HEK293 (cell line): ENCODE measurements around the gene PKLR.

Experiments
- GLI2 ChIP-seq: fragments of 450-650 bp; formaldehyde crosslinking; IDR thresholded peaks from 2 replicates; pipeline ENCODE4; 2017; ENCODE audit warnings: missing biosample characterization, missing genetic modification characterization, low read depth, borderline replicate concordance
- KLF1 ChIP-seq: fragments of 450-650 bp; formaldehyde crosslinking; IDR thresholded peaks from 2 replicates; pipeline ENCODE4 v1.5.1; 2016; ENCODE audit warnings: missing biosample characterization, missing genetic modification characterization
- MZF1 ChIP-seq: fragments of 450-650 bp; formaldehyde crosslinking; IDR thresholded peaks from 2 replicates; pipeline ENCODE4 v1.5.1; 2017; ENCODE audit warnings: missing biosample characterization, missing genetic modification characterization, borderline replicate concordance
- OVOL3 ChIP-seq: fragments of 450-650 bp; formaldehyde crosslinking; IDR thresholded peaks from 2 replicates; pipeline ENCODE4 v1.5.1; 2016; ENCODE audit warnings: missing biosample characterization, missing genetic modification characterization
- SP2 ChIP-seq: fragments of 450-650 bp; formaldehyde crosslinking; IDR thresholded peaks from 2 replicates; pipeline ENCODE4 v1.5.1; 2016; ENCODE audit warnings: missing biosample characterization, missing genetic modification characterization
- TRIM28 ChIP-seq: IDR thresholded peaks from 2 replicates; pipeline ENCODE4 v1.6.1; 2011; ENCODE audit warnings: low read length, control low read depth, borderline replicate concordance
- ZBTB48 ChIP-seq: fragments of 450-650 bp; formaldehyde crosslinking; IDR thresholded peaks from 2 replicates; pipeline ENCODE4 v1.5.1; 2016; ENCODE audit warnings: missing biosample characterization, missing genetic modification characterization
- ZBTB8A ChIP-seq: fragments of 450-650 bp; formaldehyde crosslinking; IDR thresholded peaks from 2 replicates; pipeline ENCODE4 v1.5.1; 2016; ENCODE audit warnings: missing biosample characterization, missing genetic modification characterization
- ZFHX2 ChIP-seq: fragments of 450-650 bp; formaldehyde crosslinking; conservative IDR thresholded peaks from 2 replicates; pipeline ENCODE4 v1.5.1; 2016; ENCODE audit warnings: missing biosample characterization, missing genetic modification characterization
- ZNF169 ChIP-seq: fragments of 450-650 bp; formaldehyde crosslinking; IDR thresholded peaks from 2 replicates; pipeline ENCODE4 v1.5.1; 2016; ENCODE audit warnings: missing biosample characterization, missing genetic modification characterization
- ZNF211 ChIP-seq: fragments of 450-650 bp; formaldehyde crosslinking; IDR thresholded peaks from 2 replicates; pipeline ENCODE4 v1.5.1; 2016; ENCODE audit warnings: low read depth, missing biosample characterization, missing genetic modification characterization
- ZNF266 ChIP-seq: fragments of 450-650 bp; formaldehyde crosslinking; IDR thresholded peaks from 2 replicates; pipeline ENCODE4 v1.5.1; 2016; ENCODE audit warnings: missing biosample characterization, missing genetic modification characterization, low read depth
- ZNF302 ChIP-seq: fragments of 450-650 bp; formaldehyde crosslinking; IDR thresholded peaks from 2 replicates; pipeline ENCODE4 v1.5.1; 2016; ENCODE audit warnings: missing biosample characterization, missing genetic modification characterization, low read depth
- ZNF391 ChIP-seq: fragments of 450-650 bp; formaldehyde crosslinking; IDR thresholded peaks from 2 replicates; pipeline ENCODE4 v1.5.1; 2016; ENCODE audit warnings: low read depth, missing biosample characterization, missing genetic modification characterization, borderline replicate concordance
- ZNF670 ChIP-seq: fragments of 450-650 bp; formaldehyde crosslinking; IDR thresholded peaks from 2 replicates; pipeline ENCODE4 v1.5.1; 2016; ENCODE audit warnings: missing biosample characterization, missing genetic modification characterization, low read depth
- ZNF76 ChIP-seq: fragments of 450-650 bp; formaldehyde crosslinking; IDR thresholded peaks from 2 replicates; pipeline ENCODE4; 2016; ENCODE audit warnings: low read depth, missing biosample characterization, missing genetic modification characterization, borderline replicate concordance
- ZNF791 ChIP-seq: fragments of 450-650 bp; formaldehyde crosslinking; IDR thresholded peaks from 2 replicates; pipeline ENCODE4 v1.5.1; 2016; ENCODE audit warnings: missing biosample characterization, missing genetic modification characterization
- ZNF792 ChIP-seq: fragments of 450-650 bp; formaldehyde crosslinking; IDR thresholded peaks from 2 replicates; pipeline ENCODE4 v1.5.1; 2016; ENCODE audit warnings: missing biosample characterization, missing genetic modification characterization
- ZSCAN16 ChIP-seq: fragments of 450-650 bp; formaldehyde crosslinking; IDR thresholded peaks from 2 replicates; pipeline ENCODE4 v1.5.1; 2016; ENCODE audit warnings: missing biosample characterization, missing genetic modification characterization
- TF ChIP-seq, protein P1 (sequence below): fragments of 450-650 bp; formaldehyde crosslinking; IDR thresholded peaks from 2 replicates; pipeline ENCODE4 v1.5.1; 2016; ENCODE audit warnings: missing biosample characterization, missing genetic modification characterization
- TF ChIP-seq, protein P2 (sequence below): fragments of 450-650 bp; formaldehyde crosslinking; IDR thresholded peaks from 2 replicates; pipeline ENCODE4 v1.5.1; 2016; ENCODE audit warnings: missing biosample characterization, missing genetic modification characterization
- TF ChIP-seq, protein P3 (sequence below): fragments of 450-650 bp; formaldehyde crosslinking; IDR thresholded peaks from 2 replicates; pipeline ENCODE4 v1.5.1; 2016; ENCODE audit warnings: missing biosample characterization, missing genetic modification characterization
- TF ChIP-seq, protein P4 (sequence below): fragments of 450-650 bp; IDR thresholded peaks from 2 replicates; pipeline ENCODE4 v1.5.1; 2018; ENCODE audit warnings: missing biosample characterization, mild to moderate bottlenecking, missing genetic modification characterization
- TF ChIP-seq, protein P5 (sequence below): fragments of 450-650 bp; formaldehyde crosslinking; IDR thresholded peaks from 2 replicates; pipeline ENCODE4 v1.5.1; 2016; ENCODE audit warnings: missing biosample characterization, missing genetic modification characterization
- TF ChIP-seq, protein P6 (sequence below): fragments of 450-650 bp; formaldehyde crosslinking; IDR thresholded peaks from 2 replicates; pipeline ENCODE4 v1.5.1; 2017; ENCODE audit warnings: missing biosample characterization, missing genetic modification characterization

Gene PKLR

DNA sequence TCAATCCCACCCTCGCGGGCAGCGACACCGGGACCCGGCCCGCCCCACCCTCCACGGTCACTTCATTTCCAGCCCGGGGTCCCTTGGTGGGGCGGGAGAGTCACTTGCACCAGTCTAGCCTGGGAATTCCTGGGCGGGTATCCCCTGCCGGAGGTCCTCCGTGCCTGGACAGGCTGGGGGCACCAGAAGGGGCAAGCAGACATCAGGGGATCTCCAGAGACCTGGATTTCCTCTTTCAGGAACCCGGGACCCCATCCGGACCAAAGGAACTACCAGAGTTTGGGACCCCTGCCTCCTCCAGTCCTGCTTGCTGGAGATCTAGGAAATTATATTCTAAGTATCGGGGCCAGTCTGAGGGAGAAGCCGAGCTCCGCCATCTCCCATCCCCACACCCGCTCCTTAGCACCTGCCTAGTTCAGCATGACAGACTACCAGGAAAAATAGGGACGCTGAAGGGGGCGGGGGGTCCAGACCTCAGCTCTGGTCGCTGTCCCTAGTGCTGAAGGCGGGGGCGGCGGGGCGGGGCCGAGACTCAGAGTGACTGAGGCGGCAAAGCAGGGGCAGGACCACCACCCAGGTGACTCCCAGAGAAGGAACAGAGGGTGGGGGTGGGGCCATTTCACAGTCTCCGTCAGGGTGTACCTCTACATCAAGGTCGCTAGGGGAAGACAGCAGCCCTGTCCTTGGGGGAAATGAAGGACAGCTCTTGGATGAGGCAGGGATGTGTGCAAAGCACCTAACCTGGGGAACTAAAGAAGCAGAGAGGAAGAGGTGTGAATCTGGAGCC lies 23.1 kb downstream of the PKLR start (continued):
- TF ChIP-seq, protein P1, sequence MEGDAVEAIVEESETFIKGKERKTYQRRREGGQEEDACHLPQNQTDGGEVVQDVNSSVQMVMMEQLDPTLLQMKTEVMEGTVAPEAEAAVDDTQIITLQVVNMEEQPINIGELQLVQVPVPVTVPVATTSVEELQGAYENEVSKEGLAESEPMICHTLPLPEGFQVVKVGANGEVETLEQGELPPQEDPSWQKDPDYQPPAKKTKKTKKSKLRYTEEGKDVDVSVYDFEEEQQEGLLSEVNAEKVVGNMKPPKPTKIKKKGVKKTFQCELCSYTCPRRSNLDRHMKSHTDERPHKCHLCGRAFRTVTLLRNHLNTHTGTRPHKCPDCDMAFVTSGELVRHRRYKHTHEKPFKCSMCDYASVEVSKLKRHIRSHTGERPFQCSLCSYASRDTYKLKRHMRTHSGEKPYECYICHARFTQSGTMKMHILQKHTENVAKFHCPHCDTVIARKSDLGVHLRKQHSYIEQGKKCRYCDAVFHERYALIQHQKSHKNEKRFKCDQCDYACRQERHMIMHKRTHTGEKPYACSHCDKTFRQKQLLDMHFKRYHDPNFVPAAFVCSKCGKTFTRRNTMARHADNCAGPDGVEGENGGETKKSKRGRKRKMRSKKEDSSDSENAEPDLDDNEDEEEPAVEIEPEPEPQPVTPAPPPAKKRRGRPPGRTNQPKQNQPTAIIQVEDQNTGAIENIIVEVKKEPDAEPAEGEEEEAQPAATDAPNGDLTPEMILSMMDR (tag by site-specific recombination) = peak; percentile 38; the same call in 1 of the 2 replicates
- TF ChIP-seq ZNF169 (tag by site-specific recombination) = no peak
- peak; percentile 58 for TF ChIP-seq ZFHX2 (tag by site-specific recombination)
- no peak; the same call in 1 of the 2 replicates for TF ChIP-seq OVOL3 (tag by site-specific recombination)
- no peak for TF ChIP-seq ZNF792 (tag by site-specific recombination)
- TF ChIP-seq GLI2 = no peak
- no peak for TF ChIP-seq ZNF211 (tag by site-specific recombination)
- no peak for TF ChIP-seq ZNF266
- TF ChIP-seq ZBTB8A (tag by site-specific recombination) = no peak
- TF ChIP-seq, protein P2, sequence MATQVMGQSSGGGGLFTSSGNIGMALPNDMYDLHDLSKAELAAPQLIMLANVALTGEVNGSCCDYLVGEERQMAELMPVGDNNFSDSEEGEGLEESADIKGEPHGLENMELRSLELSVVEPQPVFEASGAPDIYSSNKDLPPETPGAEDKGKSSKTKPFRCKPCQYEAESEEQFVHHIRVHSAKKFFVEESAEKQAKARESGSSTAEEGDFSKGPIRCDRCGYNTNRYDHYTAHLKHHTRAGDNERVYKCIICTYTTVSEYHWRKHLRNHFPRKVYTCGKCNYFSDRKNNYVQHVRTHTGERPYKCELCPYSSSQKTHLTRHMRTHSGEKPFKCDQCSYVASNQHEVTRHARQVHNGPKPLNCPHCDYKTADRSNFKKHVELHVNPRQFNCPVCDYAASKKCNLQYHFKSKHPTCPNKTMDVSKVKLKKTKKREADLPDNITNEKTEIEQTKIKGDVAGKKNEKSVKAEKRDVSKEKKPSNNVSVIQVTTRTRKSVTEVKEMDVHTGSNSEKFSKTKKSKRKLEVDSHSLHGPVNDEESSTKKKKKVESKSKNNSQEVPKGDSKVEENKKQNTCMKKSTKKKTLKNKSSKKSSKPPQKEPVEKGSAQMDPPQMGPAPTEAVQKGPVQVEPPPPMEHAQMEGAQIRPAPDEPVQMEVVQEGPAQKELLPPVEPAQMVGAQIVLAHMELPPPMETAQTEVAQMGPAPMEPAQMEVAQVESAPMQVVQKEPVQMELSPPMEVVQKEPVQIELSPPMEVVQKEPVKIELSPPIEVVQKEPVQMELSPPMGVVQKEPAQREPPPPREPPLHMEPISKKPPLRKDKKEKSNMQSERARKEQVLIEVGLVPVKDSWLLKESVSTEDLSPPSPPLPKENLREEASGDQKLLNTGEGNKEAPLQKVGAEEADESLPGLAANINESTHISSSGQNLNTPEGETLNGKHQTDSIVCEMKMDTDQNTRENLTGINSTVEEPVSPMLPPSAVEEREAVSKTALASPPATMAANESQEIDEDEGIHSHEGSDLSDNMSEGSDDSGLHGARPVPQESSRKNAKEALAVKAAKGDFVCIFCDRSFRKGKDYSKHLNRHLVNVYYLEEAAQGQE (tag by site-specific recombination) = peak; percentile 96
- no peak for TF ChIP-seq ZNF791 (tag by site-specific recombination)
- TF ChIP-seq, protein P3, sequence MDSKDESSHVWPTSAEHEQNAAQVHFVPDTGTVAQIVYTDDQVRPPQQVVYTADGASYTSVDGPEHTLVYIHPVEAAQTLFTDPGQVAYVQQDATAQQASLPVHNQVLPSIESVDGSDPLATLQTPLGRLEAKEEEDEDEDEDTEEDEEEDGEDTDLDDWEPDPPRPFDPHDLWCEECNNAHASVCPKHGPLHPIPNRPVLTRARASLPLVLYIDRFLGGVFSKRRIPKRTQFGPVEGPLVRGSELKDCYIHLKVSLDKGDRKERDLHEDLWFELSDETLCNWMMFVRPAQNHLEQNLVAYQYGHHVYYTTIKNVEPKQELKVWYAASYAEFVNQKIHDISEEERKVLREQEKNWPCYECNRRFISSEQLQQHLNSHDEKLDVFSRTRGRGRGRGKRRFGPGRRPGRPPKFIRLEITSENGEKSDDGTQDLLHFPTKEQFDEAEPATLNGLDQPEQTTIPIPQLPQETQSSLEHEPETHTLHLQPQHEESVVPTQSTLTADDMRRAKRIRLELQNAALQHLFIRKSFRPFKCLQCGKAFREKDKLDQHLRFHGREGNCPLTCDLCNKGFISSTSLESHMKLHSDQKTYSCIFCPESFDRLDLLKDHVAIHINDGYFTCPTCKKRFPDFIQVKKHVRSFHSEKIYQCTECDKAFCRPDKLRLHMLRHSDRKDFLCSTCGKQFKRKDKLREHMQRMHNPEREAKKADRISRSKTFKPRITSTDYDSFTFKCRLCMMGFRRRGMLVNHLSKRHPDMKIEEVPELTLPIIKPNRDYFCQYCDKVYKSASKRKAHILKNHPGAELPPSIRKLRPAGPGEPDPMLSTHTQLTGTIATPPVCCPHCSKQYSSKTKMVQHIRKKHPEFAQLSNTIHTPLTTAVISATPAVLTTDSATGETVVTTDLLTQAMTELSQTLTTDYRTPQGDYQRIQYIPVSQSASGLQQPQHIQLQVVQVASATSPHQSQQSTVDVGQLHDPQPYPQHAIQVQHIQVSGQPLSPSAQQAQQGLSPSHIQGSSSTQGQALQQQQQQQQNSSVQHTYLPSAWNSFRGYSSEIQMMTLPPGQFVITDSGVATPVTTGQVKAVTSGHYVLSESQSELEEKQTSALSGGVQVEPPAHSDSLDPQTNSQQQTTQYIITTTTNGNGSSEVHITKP (tag by site-specific recombination) = no peak
- no peak for TF ChIP-seq ZNF76
- TF ChIP-seq ZBTB48 = peak; percentile 60
- TF ChIP-seq, protein P4, sequence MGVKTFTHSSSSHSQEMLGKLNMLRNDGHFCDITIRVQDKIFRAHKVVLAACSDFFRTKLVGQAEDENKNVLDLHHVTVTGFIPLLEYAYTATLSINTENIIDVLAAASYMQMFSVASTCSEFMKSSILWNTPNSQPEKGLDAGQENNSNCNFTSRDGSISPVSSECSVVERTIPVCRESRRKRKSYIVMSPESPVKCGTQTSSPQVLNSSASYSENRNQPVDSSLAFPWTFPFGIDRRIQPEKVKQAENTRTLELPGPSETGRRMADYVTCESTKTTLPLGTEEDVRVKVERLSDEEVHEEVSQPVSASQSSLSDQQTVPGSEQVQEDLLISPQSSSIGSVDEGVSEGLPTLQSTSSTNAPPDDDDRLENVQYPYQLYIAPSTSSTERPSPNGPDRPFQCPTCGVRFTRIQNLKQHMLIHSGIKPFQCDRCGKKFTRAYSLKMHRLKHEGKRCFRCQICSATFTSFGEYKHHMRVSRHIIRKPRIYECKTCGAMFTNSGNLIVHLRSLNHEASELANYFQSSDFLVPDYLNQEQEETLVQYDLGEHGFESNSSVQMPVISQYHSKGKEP (tag by site-specific recombination) = no peak
- TF ChIP-seq ZNF302 (tag by site-specific recombination) = no peak
- TF ChIP-seq, protein P5, sequence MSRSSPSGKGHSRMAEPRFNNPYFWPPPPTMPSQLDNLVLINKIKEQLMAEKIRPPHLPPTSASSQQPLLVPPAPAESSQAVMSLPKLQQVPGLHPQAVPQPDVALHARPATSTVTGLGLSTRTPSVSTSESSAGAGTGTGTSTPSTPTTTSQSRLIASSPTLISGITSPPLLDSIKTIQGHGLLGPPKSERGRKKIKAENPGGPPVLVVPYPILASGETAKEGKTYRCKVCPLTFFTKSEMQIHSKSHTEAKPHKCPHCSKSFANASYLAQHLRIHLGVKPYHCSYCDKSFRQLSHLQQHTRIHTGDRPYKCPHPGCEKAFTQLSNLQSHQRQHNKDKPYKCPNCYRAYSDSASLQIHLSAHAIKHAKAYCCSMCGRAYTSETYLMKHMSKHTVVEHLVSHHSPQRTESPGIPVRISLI = no peak
- TF ChIP-seq TRIM28 = no peak
- TF ChIP-seq ZNF391 (tag by site-specific recombination) = no peak
- no peak for TF ChIP-seq ZNF670 (tag by site-specific recombination)
- TF ChIP-seq MZF1 (tag by site-specific recombination) = no peak
- peak; percentile 65; the same call in 1 of the 2 replicates for TF ChIP-seq SP2 (tag by site-specific recombination)
- TF ChIP-seq KLF1 = peak; percentile 63; the same call in 1 of the 2 replicates
- peak; percentile 91 for TF ChIP-seq ZSCAN16 (tag by site-specific recombination)
- TF ChIP-seq, protein P6, sequence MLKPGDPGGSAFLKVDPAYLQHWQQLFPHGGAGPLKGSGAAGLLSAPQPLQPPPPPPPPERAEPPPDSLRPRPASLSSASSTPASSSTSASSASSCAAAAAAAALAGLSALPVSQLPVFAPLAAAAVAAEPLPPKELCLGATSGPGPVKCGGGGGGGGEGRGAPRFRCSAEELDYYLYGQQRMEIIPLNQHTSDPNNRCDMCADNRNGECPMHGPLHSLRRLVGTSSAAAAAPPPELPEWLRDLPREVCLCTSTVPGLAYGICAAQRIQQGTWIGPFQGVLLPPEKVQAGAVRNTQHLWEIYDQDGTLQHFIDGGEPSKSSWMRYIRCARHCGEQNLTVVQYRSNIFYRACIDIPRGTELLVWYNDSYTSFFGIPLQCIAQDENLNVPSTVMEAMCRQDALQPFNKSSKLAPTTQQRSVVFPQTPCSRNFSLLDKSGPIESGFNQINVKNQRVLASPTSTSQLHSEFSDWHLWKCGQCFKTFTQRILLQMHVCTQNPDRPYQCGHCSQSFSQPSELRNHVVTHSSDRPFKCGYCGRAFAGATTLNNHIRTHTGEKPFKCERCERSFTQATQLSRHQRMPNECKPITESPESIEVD = no peak
